Inflammatory macrophage (primary cell): Measurements from ENCODE around the gene ERICH6.

ENCODE experiments used
- DNase-seq, 2 donors: peaks; one replicate each; pipeline ENCODE4 v3.0.0-alpha.2; 2020 to 2022

The ERICH6 gene

GRCh38 chr3:150736903-150737832 lies 33.4 kb upstream of the ERICH6 start:
- no peak for DNase-seq

GRCh38 chr3:150736316-150736719 lies 32.6 kb upstream of the ERICH6 start:
- no peak for DNase-seq

GRCh38 chr3:150734795-150735119 lies 31.0 kb upstream of the ERICH6 start:
- no peak for DNase-seq

- DNase-seq, result no peak
These were observed 30.4 kb upstream of the ERICH6 start for GRCh38 chr3:150733936-150734794.

GRCh38 chr3:150733373-150733935 lies 29.7 kb upstream of the ERICH6 start:
- no peak for DNase-seq

GRCh38 chr3:150729682-150730360 lies 26.1 kb upstream of the ERICH6 start:
- no peak for DNase-seq

GRCh38 chr3:150727653-150728502 lies 24.2 kb upstream of the ERICH6 start:
- no peak for DNase-seq

- DNase-seq, result no peak
These were observed 21.8 kb upstream of the ERICH6 start for GRCh38 chr3:150725548-150725947.

GRCh38 chr3:150723946-150724345 lies 20.2 kb upstream of the ERICH6 start:
- no peak for DNase-seq

GRCh38 chr3:150722267-150722666 lies 18.5 kb upstream of the ERICH6 start:
- DNase-seq, result no peak

GRCh38 chr3:150721285-150722130 lies 17.8 kb upstream of the ERICH6 start:
- DNase-seq, result peak; percentile 42 to 70

- DNase-seq, result no peak
These were observed 16.7 kb upstream of the ERICH6 start for GRCh38 chr3:150720444-150720843.

GRCh38 chr3:150710097-150710496 lies 6.4 kb upstream of the ERICH6 start:
- DNase-seq, result no peak

- DNase-seq, result peak in 1 of 2 donors; percentile 31
These were observed 393 bp downstream of the ERICH6 start for GRCh38 chr3:150703299-150703755.

- peak; percentile 18 to 51 for DNase-seq
These were observed 4.6 kb downstream of the ERICH6 start for GRCh38 chr3:150699068-150699639.

- DNase-seq, result no peak
These were observed 6.1 kb downstream of the ERICH6 start for GRCh38 chr3:150697646-150698045.

GRCh38 chr3:150691414-150692040 lies 12.2 kb downstream of the ERICH6 start:
- no peak for DNase-seq

- no peak for DNase-seq
These were observed 16.1 kb downstream of the ERICH6 start for GRCh38 chr3:150687613-150688012.

GRCh38 chr3:150682824-150683223 lies 20.9 kb downstream of the ERICH6 start:
- no peak for DNase-seq

GRCh38 chr3:150682279-150682678 lies 21.4 kb downstream of the ERICH6 start:
- DNase-seq, result no peak
